Lung (tissue), 12 donors: ENCODE results near the gene RNF8. TPM values are rescaled to one million over a fixed set of nuclear protein-coding genes. Genes with fewer than 3 reads are reported as not detected.

Experiments
- ATAC-seq: fragments of 200-7000 bp; cut with Tn5 transposase; one replicate; pipeline ENCODE4 v1.9.1; 2020; ENCODE audit warnings: moderate number of reproducible peaks; ENCODE audit not compliant: insufficient read depth, low FRiP score
- DNase-seq, 3 donors: peaks; one replicate each; pipeline ENCODE4 v3.0.0-alpha.2; 2013 to 2017
- H3K27ac ChIP-seq, 2 donors: one replicate each; pipeline ENCODE4 v1.5.1; 2013; ENCODE audit warnings: mild to moderate bottlenecking in 2 of 2, moderate library complexity in 2 of 2, control low read depth in 1 of 2, inconsistent platforms in 1 of 2, low read depth in 1 of 2, low read length in 1 of 2
- H3K27me3 ChIP-seq, 3 donors: one replicate each; pipeline ENCODE4 v1.5.1; 2013; ENCODE audit warnings: low read length in 2 of 3; ENCODE audit not compliant: control insufficient read depth in 3 of 3, insufficient read depth in 3 of 3
- H3K36me3 ChIP-seq, 4 donors: one replicate each; pipeline ENCODE4 v1.5.1; 2013; ENCODE audit warnings: low read length in 4 of 4, mild to moderate bottlenecking in 1 of 4, moderate library complexity in 1 of 4; ENCODE audit not compliant: control insufficient read depth in 4 of 4, insufficient read depth in 4 of 4
- H3K4me1 ChIP-seq, 5 donors: one replicate each; pipeline ENCODE4 v1.5.1; 2013; ENCODE audit warnings: low read length in 5 of 5, mild to moderate bottlenecking in 2 of 5, moderate library complexity in 1 of 5; ENCODE audit not compliant: control insufficient read depth in 5 of 5, insufficient read depth in 5 of 5
- H3K4me3 ChIP-seq: one replicate; pipeline ENCODE4 v1.5.1; 2013; ENCODE audit warnings: mild to moderate bottlenecking, control low read depth, moderate library complexity
- H3K9ac ChIP-seq, 2 donors: one replicate each; pipeline ENCODE4 v1.5.1; 2013; ENCODE audit warnings: low read length in 2 of 2, control low read depth in 1 of 2; ENCODE audit not compliant: insufficient read depth in 1 of 2
- H3K9me3 ChIP-seq, 4 donors: one replicate each; pipeline ENCODE4 v1.5.1; 2013; ENCODE audit warnings: low read length in 3 of 4, mild to moderate bottlenecking in 1 of 4, moderate library complexity in 1 of 4; ENCODE audit not compliant: control insufficient read depth in 4 of 4, insufficient read depth in 3 of 4
- CTCF ChIP-seq: IDR thresholded peaks from 2 replicates; pipeline ENCODE4 v1.5.1; 2012; ENCODE audit warnings: mild to moderate bottlenecking; ENCODE audit errors: control extremely low read depth, extremely low read depth
- WGBS, 2 donors: extraction: QIAGEN DNeasy Blood & Tissue Kit; methylation state at CpG; one replicate each; pipeline ENCODE4 v1.1.7; 2013; 5-methylcytosine and 5-hydroxymethylcytosine counted together
- polyA plus RNA-seq, 2 donors: library from polyadenylated mRNA; stranded (reverse); fragments of 200-250 nt; gene quantifications; one replicate each; pipeline ENCODE4 v1.2.1, GENCODE V29; 2013
- total RNA-seq, 2 donors: library from RNA; depleted of rRNA in 1 of 2; stranded (reverse); fragments of >200 nt in 1 of 2; gene quantifications; one replicate each; pipeline ENCODE4 v1.2.1, GENCODE V29; 2014 to 2021
- donor health status: control.
- donor health status: control.
- donor health status: Bipolar disorder and iron deficiency.
- donor health status: healthy.
- donor health status: DM: yes; HTN: yes; CAD: no.

RNF8 gene
- total and polyA plus RNA-seq, 4 donors: 10.5 to 28.1 (median 12.7) TPM

- Histone ChIP-seq H3K36me3 (peaks cover 13 to 32% (median 18%) of the 10 kb centered on the region in 4 donors), H3K9ac (no peak overlapping the region), H3K4me1 (peaks cover 3 to 15% (median 5%) of the 10 kb centered on the region in 5 donors), H3K9me3 (no peaks in the 10 kb centered on the region), H3K27me3 (no peaks in the 10 kb centered on the region), H3K4me3 (no peak overlapping the region), H3K27ac (no peak overlapping the region)
- no peak for DNase-seq
- WGBS, 2 donors: 87 to 98% methylated on average over 4 of the region's 4 CpGs
- ATAC-seq: no peak
- no peak for TF ChIP-seq CTCF
Observed at GRCh38 chr6:37435373-37435772, 81.6 kb downstream of the RNF8 start.

GRCh38 chr6:37435816-37436215 is 82.0 kb downstream of the RNF8 start:
- ATAC-seq: no peak

GRCh38 chr6:37438930-37439329 is 85.1 kb downstream of the RNF8 start:
- WGBS, 2 donors: 51 to 78% methylated on average over 1 of the region's 1 CpG

More at GRCh38 chr6:37435816-37436215, 82.0 kb downstream of the RNF8 start:
- no peaks in the 10 kb centered on the region for H3K27me3 ChIP-seq
- DNase-seq: no peak
- H3K36me3 ChIP-seq: peaks cover 16 to 33% (median 19%) of the 10 kb centered on the region in 4 donors
- TF ChIP-seq CTCF: no peak
- H3K4me1 ChIP-seq: peaks cover 3 to 15% (median 5%) of the 10 kb centered on the region in 5 donors
- no peak overlapping the region for H3K27ac ChIP-seq
- 88 to 89% methylated on average over 5 of the region's 5 CpGs for WGBS, 2 donors
- H3K9ac ChIP-seq: no peak overlapping the region
- no peak overlapping the region for H3K4me3 ChIP-seq
- no peaks in the 10 kb centered on the region for H3K9me3 ChIP-seq

More at GRCh38 chr6:37438930-37439329, 85.1 kb downstream of the RNF8 start:
- Histone ChIP-seq H3K27ac (no peak overlapping the region), H3K9me3 (no peaks in the 10 kb centered on the region), H3K4me1 (peaks cover 3 to 10% (median 5%) of the 10 kb centered on the region in 5 donors), H3K36me3 (peaks cover 20 to 34% (median 22%) of the 10 kb centered on the region in 4 donors), H3K4me3 (no peak overlapping the region), H3K9ac (no peak overlapping the region), H3K27me3 (no peaks in the 10 kb centered on the region)
- no peak for DNase-seq
- no peak for TF ChIP-seq CTCF
- no peak for ATAC-seq
